ENCODE data around the gene THSD7B.

GRCh38 chr2:136929531-136929930, 164.2 kb downstream of the THSD7B start:
- TF ChIP-seq CTCF (IDR thresholded peaks at IDR 0.05) (no peak), POLR2A (IDR thresholded peaks at IDR 0.05) (no peak)
